Hepatocyte (in vitro differentiated cells): ENCODE data around the gene PRRG2. TPM values are rescaled to one million over a fixed set of nuclear protein-coding genes. Genes with fewer than 3 reads are reported as not detected.
A peak's percentile ranks its signal among the peaks of the same experiment; 100 is the strongest.

ENCODE experiments used
- DNase-seq: peaks from one replicate; pipeline ENCODE4 v3.0.0-alpha.2; 2016; ENCODE audit warnings: low spot score
- H2AFZ ChIP-seq: fragments of 200-600 bp; sonication (generic); 2 replicates; pipeline ENCODE4 v1.6.0; 2016; ENCODE audit warnings: antibody characterized with exemption, mild to moderate bottlenecking
- H3K27ac ChIP-seq: fragments of 200-600 bp; sonication (generic); 2 replicates; pipeline ENCODE4 v1.5.1; 2016; ENCODE audit warnings: mild to moderate bottlenecking
- H3K27me3 ChIP-seq: fragments of 200-600 bp; sonication (generic); 2 replicates; pipeline ENCODE4 v1.6.1; 2016
- H3K36me3 ChIP-seq: fragments of 200-600 bp; sonication (generic); replicated peaks from 2 replicates; pipeline ENCODE4 v1.5.1; 2016; ENCODE audit warnings: low read depth; ENCODE audit not compliant: insufficient read depth
- H3K4me1 ChIP-seq: fragments of 200-600 bp; sonication (generic); 2 replicates; pipeline ENCODE4 v1.5.1; 2016; ENCODE audit warnings: mild to moderate bottlenecking, moderate library complexity; ENCODE audit not compliant: insufficient read depth
- H3K4me2 ChIP-seq: fragments of 200-600 bp; sonication (generic); 2 replicates; pipeline ENCODE4 v1.6.0; 2016
- H3K4me3 ChIP-seq: fragments of 200-600 bp; sonication (generic); 2 replicates; pipeline ENCODE4 v1.5.1; 2016; ENCODE audit warnings: mild to moderate bottlenecking
- H3K79me2 ChIP-seq: fragments of 200-600 bp; sonication (generic); 2 replicates; pipeline ENCODE4 v1.6.0; 2017; ENCODE audit warnings: mild to moderate bottlenecking
- H3K9me2 ChIP-seq: fragments of 200-600 bp; sonication (generic); replicated peaks from 2 replicates; pipeline ENCODE4 v1.6.0; 2017; ENCODE audit warnings: mild to moderate bottlenecking; ENCODE audit not compliant: insufficient read depth
- H3K9me3 ChIP-seq: fragments of 200-600 bp; sonication (generic); 2 replicates; pipeline ENCODE4 v1.5.1; 2016; ENCODE audit warnings: low read depth, mild to moderate bottlenecking
- H4K20me1 ChIP-seq: fragments of 200-600 bp; sonication (generic); 2 replicates; pipeline ENCODE4 v1.6.0; 2016; ENCODE audit warnings: mild to moderate bottlenecking; ENCODE audit not compliant: insufficient read depth, poor library complexity, severe bottlenecking
- EZH2 ChIP-seq: fragments of 200-600 bp; sonication (generic); IDR thresholded peaks from 2 replicates; pipeline ENCODE4 v1.6.1; 2016; ENCODE audit warnings: antibody characterized with exemption, mild to moderate bottlenecking, borderline replicate concordance
- EZH2phosphoT487 ChIP-seq: fragments of 200-600 bp; sonication (generic); IDR thresholded peaks from one replicate; pipeline ENCODE4 v1.6.1; 2018; ENCODE audit warnings: antibody characterized with exemption, mild to moderate bottlenecking, low read depth, moderate library complexity; ENCODE audit not compliant: unreplicated experiment, severe bottlenecking
- WGBS: methylation state at CpG from one replicate; pipeline ENCODE4 v1.1.6; 2016; ENCODE audit warnings: low lambda C conversion rate; ENCODE audit errors: missing lambda C conversion rate; 5-methylcytosine and 5-hydroxymethylcytosine counted together
- polyA plus RNA-seq: library from polyadenylated mRNA; unstranded; fragments of >200 nt; fragmentation: Nextera tagmentation; extraction: Ambion mirVana; gene quantifications from 2 replicates; pipeline ENCODE4 v1.2.1, GENCODE V29; 2016
- total RNA-seq: library from RNA; depleted of rRNA; stranded (reverse); fragments of >200 nt; gene quantifications from 2 replicates; pipeline ENCODE4 v1.2.3, GENCODE V29; 2014
- TF ChIP-seq, protein P1 (sequence below): fragments of 200-600 bp; sonication (generic); IDR thresholded peaks from 2 replicates; pipeline ENCODE4 v1.5.1; 2016; ENCODE audit warnings: antibody characterized with exemption, mild to moderate bottlenecking; ENCODE audit not compliant: poor library complexity

The PRRG2 gene
- total RNA-seq (6.0 and 10.2 TPM in 2 replicates), polyA plus RNA-seq (4.0 and 4.3 TPM in 2 replicates)

- Histone ChIP-seq H3K79me2 (peaks cover 40% of the 10 kb centered on the region), H3K4me3 (peak within 1 kb of the TSS; percentile 52), H3K4me2 (peak within 1 kb of the TSS; percentile 72), H3K9me2 (no peaks in the 10 kb centered on the region), H3K27ac (peak within 1 kb of the TSS; percentile 58), H3K27me3 (no peaks in the 10 kb centered on the region), H4K20me1 (no peaks in the 10 kb centered on the region), H2AFZ (peak within 1 kb of the TSS; percentile 80), H3K9me3 (no peaks in the 10 kb centered on the region), H3K4me1 (peaks cover 10% of the 10 kb centered on the region), H3K36me3 (no peaks in the 10 kb centered on the region)
- no peak for TF ChIP-seq EZH2phosphoT487
- TF ChIP-seq EZH2, result no peak
- TF ChIP-seq, protein P1, sequence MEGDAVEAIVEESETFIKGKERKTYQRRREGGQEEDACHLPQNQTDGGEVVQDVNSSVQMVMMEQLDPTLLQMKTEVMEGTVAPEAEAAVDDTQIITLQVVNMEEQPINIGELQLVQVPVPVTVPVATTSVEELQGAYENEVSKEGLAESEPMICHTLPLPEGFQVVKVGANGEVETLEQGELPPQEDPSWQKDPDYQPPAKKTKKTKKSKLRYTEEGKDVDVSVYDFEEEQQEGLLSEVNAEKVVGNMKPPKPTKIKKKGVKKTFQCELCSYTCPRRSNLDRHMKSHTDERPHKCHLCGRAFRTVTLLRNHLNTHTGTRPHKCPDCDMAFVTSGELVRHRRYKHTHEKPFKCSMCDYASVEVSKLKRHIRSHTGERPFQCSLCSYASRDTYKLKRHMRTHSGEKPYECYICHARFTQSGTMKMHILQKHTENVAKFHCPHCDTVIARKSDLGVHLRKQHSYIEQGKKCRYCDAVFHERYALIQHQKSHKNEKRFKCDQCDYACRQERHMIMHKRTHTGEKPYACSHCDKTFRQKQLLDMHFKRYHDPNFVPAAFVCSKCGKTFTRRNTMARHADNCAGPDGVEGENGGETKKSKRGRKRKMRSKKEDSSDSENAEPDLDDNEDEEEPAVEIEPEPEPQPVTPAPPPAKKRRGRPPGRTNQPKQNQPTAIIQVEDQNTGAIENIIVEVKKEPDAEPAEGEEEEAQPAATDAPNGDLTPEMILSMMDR, result no peak
- DNase-seq, result peak; percentile 52
- WGBS, result 57% methylated on average over 15 of the region's 15 CpGs
Measured at GRCh38 chr19:49581007-49581508, at the start of gene PRRG2. TSS of gene PRRG2 (plus strand) at chr19:49581316. CDS start at chr19:49583220, 1,904 bp downstream.

- H3K4me3 ChIP-seq, result peak overlapping the region; percentile 43
- no peaks in the 10 kb centered on the region for H3K36me3 ChIP-seq
- H3K9me3 ChIP-seq, result no peaks in the 10 kb centered on the region
- DNase-seq, result peak; percentile 88
- no peaks in the 10 kb centered on the region for H3K9me2 ChIP-seq
- peaks cover 10% of the 10 kb centered on the region for H3K4me1 ChIP-seq
- no peaks in the 10 kb centered on the region for H4K20me1 ChIP-seq
- TF ChIP-seq EZH2, result no peak
- TF ChIP-seq, protein P1, result no peak
- TF ChIP-seq EZH2phosphoT487, result no peak
- H3K4me2 ChIP-seq, result peak overlapping the region; percentile 89
- H3K27ac ChIP-seq, result peak overlapping the region; percentile 75
- 16% methylated on average over 43 of the region's 87 CpGs for WGBS
- no peaks in the 10 kb centered on the region for H3K27me3 ChIP-seq
- H3K79me2 ChIP-seq, result no peaks in the 10 kb centered on the region
- peak overlapping the region; percentile 32 for H2AFZ ChIP-seq
Measured at GRCh38 chr19:49533551-49534488, 47.3 kb upstream of the PRRG2 start.

DNA sequence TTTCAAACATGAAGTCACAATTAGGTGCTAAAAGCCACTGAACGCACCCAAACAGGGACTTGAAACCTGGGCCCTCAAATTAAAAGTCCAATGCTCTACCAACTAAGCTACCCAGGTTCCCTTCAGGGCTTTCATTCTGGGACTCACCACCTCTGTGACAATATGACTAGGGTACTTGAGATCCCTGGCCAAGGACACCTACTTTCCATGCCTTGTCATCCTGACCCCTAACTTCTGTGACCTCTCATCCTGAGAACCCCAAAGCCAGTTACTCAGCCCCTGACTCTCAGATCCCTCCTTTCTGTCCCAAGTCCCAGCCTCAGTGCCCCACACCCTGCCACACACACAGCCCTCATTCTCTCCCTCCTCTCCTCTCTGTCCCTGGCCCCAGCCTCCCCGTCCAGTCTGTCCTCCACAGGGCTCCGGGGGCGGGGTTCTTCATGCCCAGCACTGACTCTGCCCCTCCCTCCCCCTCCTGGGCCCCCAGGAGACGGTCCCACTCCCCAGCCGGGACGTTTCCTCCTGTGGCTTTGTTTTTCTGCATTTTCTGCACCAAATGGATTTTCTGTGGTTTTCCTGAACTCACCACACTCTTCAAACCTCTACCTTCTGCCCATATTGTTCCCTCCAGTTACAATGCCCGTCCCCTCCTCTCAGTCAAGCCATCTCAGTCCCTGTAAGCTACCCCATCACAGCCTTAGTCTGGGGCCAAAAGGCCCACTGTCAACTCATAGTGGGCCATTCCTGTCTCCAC lies 46.3 kb upstream of the PRRG2 start:
- H3K27me3 ChIP-seq, result no peaks in the 10 kb centered on the region
- no peaks in the 10 kb centered on the region for H3K9me3 ChIP-seq
- H3K27ac ChIP-seq, result no peak overlapping the region
- no peaks in the 10 kb centered on the region for H3K79me2 ChIP-seq
- H3K4me2 ChIP-seq, result peak overlapping the region; percentile 89
- no peak overlapping the region for H3K4me3 ChIP-seq
- WGBS, result 83% methylated on average over 6 of the region's 8 CpGs
- no peaks in the 10 kb centered on the region for H3K36me3 ChIP-seq
- no peaks in the 10 kb centered on the region for H4K20me1 ChIP-seq
- H2AFZ ChIP-seq, result no peak overlapping the region
- H3K9me2 ChIP-seq, result no peaks in the 10 kb centered on the region
- no peak for DNase-seq
- TF ChIP-seq EZH2phosphoT487 (no peak), EZH2 (no peak)
- TF ChIP-seq, protein P1, result no peak
- H3K4me1 ChIP-seq, result peaks cover 10% of the 10 kb centered on the region
